Tibial artery (tissue), 4 donors: Measurements from ENCODE around the gene ANKRD42.

ENCODE experiments used
- DNase-seq, 2 donors: peaks; one replicate each; pipeline ENCODE4 v3.0.0-alpha.2; 2019
- H3K27ac ChIP-seq, 2 donors: fragments of 200-600 bp; sonication (generic) in 1 of 2; 1 replicate in 1 of 2; 2 replicates in 1 of 2; pipeline ENCODE4 v1.5.1; 2018 to 2019; ENCODE audit warnings: mild to moderate bottlenecking in 1 of 2
- H3K27me3 ChIP-seq, 2 donors: fragments of 200-600 bp; sonication (generic) in 1 of 2; one replicate each; pipeline versions ENCODE4 v1.5.1 to v1.6.0; 2016 to 2019
- H3K36me3 ChIP-seq, 3 donors: fragments of 200-600 bp; sonication (generic) in 2 of 3; one replicate each; pipeline ENCODE4 v1.5.1; 2016 to 2019; ENCODE audit warnings: mild to moderate bottlenecking in 2 of 3
- H3K4me1 ChIP-seq, 4 donors: fragments of 200-600 bp; sonication (generic) in 2 of 4; 1 replicate in 3 of 4; 2 replicates in 1 of 4; pipeline ENCODE4 v1.5.1; 2016 to 2019
- H3K4me3 ChIP-seq, 2 donors: fragments of 200-600 bp; sonication (generic) in 1 of 2; 1 replicate in 1 of 2; 2 replicates in 1 of 2; pipeline ENCODE4 v1.5.1; 2018 to 2019; ENCODE audit warnings: mild to moderate bottlenecking in 2 of 2
- H3K9me3 ChIP-seq, 3 donors: fragments of 200-600 bp; sonication (generic) in 1 of 3; one replicate each; pipeline ENCODE4 v1.5.1; 2016 to 2019
- CTCF ChIP-seq, 2 experiments: fragments of 200-600 bp in 1 of 2; fragments of 450-650 bp in 1 of 2; IDR thresholded peaks; one replicate each; pipeline ENCODE4 v1.5.1; 2017 to 2019; ENCODE audit warnings: antibody characterized with exemption in 2 of 2, mild to moderate bottlenecking in 1 of 2, moderate library complexity in 1 of 2
- intact Hi-C: fragments of 100-400 bp; cut with DNase I; formaldehyde crosslinking; loops from one replicate; pipeline ENCODE4 v1.15.0; 2023; ENCODE audit warnings: low total_unique reads

The ANKRD42 gene

GRCh38 chr11:83153764-83154163, 39.7 kb upstream of the ANKRD42 start:
- no peaks in the 10 kb centered on the region for H3K9me3 ChIP-seq
- no peak for DNase-seq
- intact Hi-C loops = loop anchor here (10.0 kb wide), 1 partner anchor 249 kb away; the partner anchor contains the start of genes DDIAS and PRCP

GRCh38 chr11:83156144-83156995, 37.1 kb upstream of the ANKRD42 start:
- peak overlapping the region; percentile 88 to 98 for H3K27ac ChIP-seq
- TF ChIP-seq CTCF (IDR thresholded peaks at IDR 0.05) = no peak
- intact Hi-C loops = loop anchor here (2.0 to 10.0 kb wide), 3 partner anchors 36 to 252 kb away; partner anchors contain the start of genes ANKRD42, DDIAS, PRCP and RAB30

More at GRCh38 chr11:83153764-83154163, 39.7 kb upstream of the ANKRD42 start:
- H3K4me3 ChIP-seq = no peak overlapping the region
- H3K4me1 ChIP-seq = peaks cover 0 to 7% (median 0%) of the 10 kb centered on the region in 4 donors
- H3K36me3 ChIP-seq = no peaks in the 10 kb centered on the region
- no peaks in the 10 kb centered on the region for H3K27me3 ChIP-seq
- TF ChIP-seq CTCF (IDR thresholded peaks at IDR 0.05) = no peak
- no peak overlapping the region for H3K27ac ChIP-seq

GRCh38 chr11:83156996-83157593, 36.4 kb upstream of the ANKRD42 start, which contains the start of gene PCF11:
PCF11 (plus strand) TSS chr11:83157131; CDS start chr11:83157440, 309 bp downstream.
- H3K9me3 ChIP-seq = no peaks in the 10 kb centered on the region
- no peaks in the 10 kb centered on the region for H3K27me3 ChIP-seq
- peaks cover 3 to 32% (median 11%) of the 10 kb centered on the region in 4 donors for H3K4me1 ChIP-seq
- intact Hi-C loops = loop anchor here (2.0 to 10.0 kb wide), 3 partner anchors 36 to 252 kb away; partner anchors contain the start of genes ANKRD42, DDIAS, PRCP and RAB30
- no peak for TF ChIP-seq CTCF (IDR thresholded peaks at IDR 0.05)
- H3K27ac ChIP-seq = peak within 1 kb of the TSS; percentile 98 to 100
- peak within 1 kb of the TSS; percentile 88 to 93 for H3K4me3 ChIP-seq
- DNase-seq = no peak
- H3K36me3 ChIP-seq = no peaks in the 10 kb centered on the region

More at GRCh38 chr11:83156144-83156995, 37.1 kb upstream of the ANKRD42 start:
- peak overlapping the region; percentile 60 to 88 for H3K4me3 ChIP-seq
- H3K9me3 ChIP-seq = no peaks in the 10 kb centered on the region
- no peaks in the 10 kb centered on the region for H3K36me3 ChIP-seq
- H3K4me1 ChIP-seq = peaks cover 0 to 25% (median 8%) of the 10 kb centered on the region in 4 donors
- DNase-seq = peak; percentile 99 to 100
- H3K27me3 ChIP-seq = no peaks in the 10 kb centered on the region

- Histone ChIP-seq H3K4me1 (peaks cover 3 to 39% (median 16%) of the 10 kb centered on the region in 4 donors), H3K9me3 (no peaks in the 10 kb centered on the region), H3K27me3 (no peaks in the 10 kb centered on the region), H3K4me3 (peak overlapping the region; percentile 88 to 93), H3K27ac (peak overlapping the region; percentile 98 to 100), H3K36me3 (no peaks in the 10 kb centered on the region)
- DNase-seq = peak; percentile 71 to 82
- intact Hi-C loops = loop anchor here (2.0 to 10.0 kb wide), 3 partner anchors 35 to 253 kb away; partner anchors contain the start of genes ANKRD42, DDIAS, PRCP and RAB30
- TF ChIP-seq CTCF (IDR thresholded peaks at IDR 0.05) = no peak
These were observed 35.7 kb upstream of the ANKRD42 start for GRCh38 chr11:83157594-83158356.

GRCh38 chr11:83158357-83158786, 35.1 kb upstream of the ANKRD42 start:
- no peaks in the 10 kb centered on the region for H3K9me3 ChIP-seq
- H3K36me3 ChIP-seq = no peaks in the 10 kb centered on the region
- H3K27me3 ChIP-seq = no peaks in the 10 kb centered on the region
- H3K4me3 ChIP-seq = peak overlapping the region; percentile 88 to 93
- H3K27ac ChIP-seq = peak overlapping the region; percentile 98 to 100
- intact Hi-C loops = loop anchor here (5.0 to 10.0 kb wide), 2 partner anchors 86 to 254 kb away; partner anchors contain the start of genes DDIAS, PRCP and RAB30
- peaks cover 3 to 45% (median 19%) of the 10 kb centered on the region in 4 donors for H3K4me1 ChIP-seq
- no peak for TF ChIP-seq CTCF (IDR thresholded peaks at IDR 0.05)
- no peak for DNase-seq
